Measurements from ENCODE around the gene DGKI.
"Not testable (repeated sequence)": the region's sequence is repeated elsewhere in the genome, so short reads cannot be mapped to it uniquely, and the experiment has no call there.

Gene DGKI

DNA sequence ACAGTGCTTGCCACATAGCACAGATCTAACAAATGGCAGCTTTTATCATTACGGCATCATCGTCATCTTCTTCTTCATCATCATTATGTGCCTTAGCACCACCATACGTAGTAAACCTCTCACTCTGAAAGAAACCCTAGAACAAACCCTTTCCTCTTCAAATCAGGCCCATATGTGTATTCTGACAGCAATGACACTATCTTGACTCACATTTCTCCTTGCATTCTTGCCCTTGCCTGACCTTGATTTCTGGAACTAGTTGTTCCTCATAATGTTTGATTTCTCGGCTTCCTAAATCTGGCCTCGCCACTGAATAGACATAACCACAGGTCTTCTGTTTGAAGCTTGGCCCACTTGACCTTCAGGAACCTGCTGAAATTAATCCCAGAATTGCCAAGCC, 115.3 kb downstream of the DGKI start:
- DNase-seq = no peak

DNA sequence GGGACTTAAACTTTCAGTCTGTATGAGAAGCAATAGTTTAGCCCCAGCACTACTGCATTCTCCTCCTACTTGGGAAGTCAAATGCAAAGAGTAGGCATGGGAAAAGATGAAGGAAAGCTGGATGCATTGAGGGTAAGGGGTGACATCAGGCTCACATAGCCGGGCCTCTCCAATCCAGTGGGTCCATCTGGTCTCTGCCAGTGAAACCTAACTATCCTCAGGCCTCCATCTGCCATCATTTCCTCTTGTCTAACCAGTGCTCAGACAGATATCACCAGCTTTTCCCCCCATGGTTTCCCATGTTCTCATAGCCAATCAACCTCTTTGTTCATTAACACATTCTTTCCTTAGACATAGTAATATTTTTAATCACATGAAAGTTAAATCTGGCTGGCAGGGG, 118.3 kb downstream of the DGKI start:
- no peak for DNase-seq

DNA sequence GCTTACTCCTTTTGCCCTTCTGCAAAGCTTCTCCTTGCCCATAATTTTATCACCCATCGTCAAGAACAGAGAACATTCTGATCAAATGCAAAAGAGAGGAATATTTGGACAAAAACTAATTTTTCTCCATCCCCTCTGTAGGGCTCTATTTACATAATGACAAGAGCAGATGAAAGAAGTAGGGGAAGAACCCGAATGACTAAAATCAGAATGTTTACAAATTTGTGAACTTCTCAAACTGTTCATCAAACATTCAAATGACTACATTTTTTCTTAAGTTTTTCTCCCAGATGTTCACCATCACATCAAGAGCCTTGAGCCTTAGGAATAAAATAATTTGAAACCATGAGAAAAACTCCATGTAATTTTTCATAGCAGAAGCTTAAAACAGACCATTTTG, 119.4 kb downstream of the DGKI start:
- DNase-seq = no peak

DNA sequence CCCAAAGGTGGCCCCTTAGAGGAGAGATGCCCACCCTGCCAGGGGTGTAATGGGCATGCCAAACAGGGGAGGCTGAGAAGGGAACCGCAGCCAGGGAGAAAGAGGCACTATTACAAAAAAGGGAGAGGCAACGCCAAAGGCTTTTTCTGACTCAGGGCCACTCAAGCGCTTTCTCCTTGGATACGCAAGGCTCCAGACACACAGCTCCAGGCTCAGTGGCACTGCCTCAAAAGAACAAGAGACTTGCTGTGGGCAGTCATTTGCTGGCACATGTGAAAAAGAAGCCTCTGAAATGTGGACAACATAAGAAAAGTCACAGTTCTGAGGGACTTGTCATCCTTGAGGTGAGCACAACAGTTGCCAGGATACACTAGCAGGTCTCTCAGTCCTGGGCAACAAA, 128.4 kb downstream of the DGKI start:
- no peak for DNase-seq

DNA sequence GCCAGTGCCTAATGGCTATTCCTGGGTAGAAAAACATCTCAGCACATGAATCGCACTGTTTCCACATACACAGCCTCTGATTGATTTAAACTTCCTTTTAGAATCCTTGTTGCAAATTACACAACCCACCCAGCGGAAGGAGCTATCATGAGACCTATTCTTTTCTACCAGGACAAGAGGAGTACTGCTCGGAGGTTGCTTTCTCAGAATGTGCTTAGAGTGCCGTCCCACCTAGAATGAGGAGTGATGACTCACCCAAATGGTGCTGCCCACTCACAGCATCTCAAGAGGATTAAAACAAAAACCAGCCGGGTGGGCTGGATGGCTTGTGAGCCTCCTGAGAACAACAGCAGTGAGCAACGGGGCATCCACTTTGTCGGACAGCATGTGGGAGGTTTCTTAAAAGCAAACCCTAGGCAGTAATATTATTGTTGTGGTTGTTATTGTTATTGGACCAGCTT, 128.9 kb downstream of the DGKI start:
- DNase-seq = no peak

DNA sequence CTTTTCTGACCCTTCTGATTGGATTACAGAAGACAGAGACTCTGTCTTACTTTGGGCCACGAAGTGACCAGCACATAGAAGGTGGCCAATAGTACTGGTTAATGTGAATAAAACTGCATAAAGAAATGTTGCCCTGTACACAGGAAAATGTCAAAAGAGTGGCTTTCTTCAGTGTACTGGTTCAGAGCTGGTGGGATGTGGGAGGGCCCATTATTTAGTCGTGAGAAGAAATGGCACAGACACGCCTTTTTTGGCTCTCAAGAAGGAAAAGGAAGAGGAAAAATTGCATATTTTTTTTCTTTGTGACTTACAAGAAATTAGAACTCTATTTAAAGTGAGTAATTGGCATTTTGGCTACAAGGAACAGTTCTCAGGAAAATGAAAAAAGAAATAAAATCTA, 129.7 kb downstream of the DGKI start:
- DNase-seq = no peak

DNA sequence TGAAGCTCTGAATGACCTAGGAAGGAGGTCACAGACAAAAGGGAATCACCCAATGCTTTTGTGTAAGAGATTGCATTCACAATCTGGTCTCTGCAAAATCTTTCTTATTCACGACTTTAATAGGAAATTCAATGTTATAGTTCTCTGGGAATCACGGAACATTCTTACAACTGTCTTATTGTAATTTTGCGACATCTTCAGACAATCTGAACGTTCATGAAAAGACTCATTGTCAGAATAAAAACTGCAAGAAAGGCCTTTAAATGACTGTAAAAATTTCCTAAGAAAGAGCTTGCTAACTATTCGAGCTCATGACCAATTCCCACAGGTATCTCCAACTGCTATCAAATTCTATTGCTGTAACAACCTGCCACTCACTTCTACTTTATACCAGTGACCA, 130.7 kb downstream of the DGKI start:
- DNase-seq = no peak

DNA sequence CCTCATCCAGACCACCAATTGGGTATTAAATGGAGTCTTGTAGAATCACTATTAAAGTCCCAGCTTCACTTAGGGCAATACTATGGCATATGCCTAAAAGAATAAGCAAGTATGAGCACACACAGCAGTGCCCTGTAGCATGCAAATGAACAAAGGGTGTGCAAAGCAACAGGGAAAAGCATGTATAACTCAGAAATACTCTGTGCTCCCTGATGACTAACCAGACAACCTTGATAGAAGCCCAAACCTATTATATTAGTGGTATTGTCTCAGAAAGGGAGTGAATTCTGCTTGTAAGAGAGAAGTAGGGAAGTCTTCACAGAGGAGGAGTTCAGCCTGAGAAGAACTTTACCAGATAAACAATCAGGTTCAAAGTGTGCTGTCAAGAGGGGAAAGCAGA, 131.2 kb downstream of the DGKI start:
- no peak for DNase-seq

DNA sequence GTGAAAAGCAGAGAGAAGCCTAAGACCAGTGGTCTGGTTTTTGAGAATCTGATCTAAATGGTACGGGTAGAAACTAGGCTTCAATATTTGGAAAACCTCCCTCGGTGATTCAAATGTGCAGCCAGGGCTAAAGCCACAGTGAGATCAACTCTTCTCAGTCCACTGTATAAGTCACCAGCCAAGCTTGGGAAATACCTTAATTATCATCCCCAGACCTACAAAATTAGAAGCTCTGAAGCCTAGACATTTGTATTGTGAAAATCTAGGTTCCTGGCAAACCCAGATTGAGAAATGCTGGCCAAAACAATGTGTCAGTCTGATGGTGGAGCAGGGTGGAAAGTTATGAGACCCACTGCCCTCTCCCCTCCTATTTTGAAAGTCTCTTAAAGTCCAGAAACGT, 131.7 kb downstream of the DGKI start:
- DNase-seq = no peak

DNA sequence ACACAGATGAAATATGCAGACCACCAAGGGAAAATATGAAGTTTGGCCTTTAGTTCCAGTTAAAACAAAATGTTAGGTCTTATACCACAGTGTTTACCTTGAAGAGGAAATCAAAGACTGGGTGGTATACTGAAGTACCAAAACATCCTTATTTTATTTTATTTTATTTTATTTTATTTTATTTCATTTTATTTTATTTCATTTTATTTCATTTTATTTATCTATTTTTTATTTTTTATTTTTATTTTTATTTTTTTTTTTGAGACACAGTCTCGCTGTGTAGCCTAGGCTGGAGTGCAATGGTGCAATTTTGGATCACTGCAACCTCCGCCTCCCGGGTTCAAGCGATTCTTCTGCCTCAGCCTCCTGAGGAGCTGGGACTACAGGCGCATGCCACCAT, 140.4 kb downstream of the DGKI start:
- DNase-seq = not testable (repeated sequence)

DNA sequence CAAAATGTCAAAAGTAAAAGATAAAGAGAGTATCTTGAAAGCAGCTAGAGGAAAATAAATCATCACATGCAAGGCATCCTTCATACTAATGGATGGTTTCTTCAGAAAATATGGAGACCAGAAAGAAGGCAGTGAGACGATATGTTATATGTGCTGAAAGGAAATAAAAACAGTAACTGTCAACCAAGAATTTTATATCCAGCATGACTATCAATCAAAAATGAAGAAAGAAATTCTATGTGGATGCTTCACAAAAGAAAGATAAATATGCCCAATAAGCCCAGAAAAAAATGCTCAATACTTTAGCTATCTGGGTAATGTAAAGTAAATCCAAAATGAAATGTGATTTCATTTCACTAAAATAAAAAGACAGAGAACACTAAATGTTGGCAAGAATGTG, 142.1 kb downstream of the DGKI start:
- no peak for DNase-seq

DNA sequence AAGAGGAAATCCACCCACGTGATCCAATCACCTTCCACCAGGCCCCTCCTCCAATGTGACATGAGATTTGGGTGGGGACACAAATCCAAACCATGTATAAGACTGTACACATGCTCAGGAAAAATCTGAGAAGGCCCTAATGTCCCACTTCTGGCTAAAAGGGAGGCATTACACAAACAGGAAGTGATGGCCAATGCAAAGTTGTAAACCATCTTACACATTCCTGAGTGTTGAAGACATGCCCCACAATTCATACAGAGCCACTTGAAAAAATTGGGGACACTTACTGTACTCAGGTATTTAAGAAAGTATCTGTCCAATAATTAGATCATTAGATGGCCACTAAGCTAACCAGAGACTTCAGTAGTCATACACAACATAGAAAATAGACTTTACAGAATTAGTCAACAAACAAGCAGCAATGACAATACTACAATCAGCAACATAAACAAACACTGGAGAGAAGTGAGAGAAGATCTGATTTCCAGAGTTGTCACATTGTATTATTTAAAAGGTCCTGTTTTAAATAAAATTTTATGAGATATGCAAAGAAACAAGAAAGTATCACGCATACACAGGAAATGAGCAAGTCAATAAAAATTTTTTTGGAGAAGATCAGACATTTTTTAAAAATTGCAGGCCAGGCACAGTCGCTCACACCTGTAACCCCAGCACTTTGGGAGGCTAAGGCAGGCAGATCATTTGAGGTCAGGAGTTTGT, 143.3 kb downstream of the DGKI start:
- no peak for DNase-seq

DNA sequence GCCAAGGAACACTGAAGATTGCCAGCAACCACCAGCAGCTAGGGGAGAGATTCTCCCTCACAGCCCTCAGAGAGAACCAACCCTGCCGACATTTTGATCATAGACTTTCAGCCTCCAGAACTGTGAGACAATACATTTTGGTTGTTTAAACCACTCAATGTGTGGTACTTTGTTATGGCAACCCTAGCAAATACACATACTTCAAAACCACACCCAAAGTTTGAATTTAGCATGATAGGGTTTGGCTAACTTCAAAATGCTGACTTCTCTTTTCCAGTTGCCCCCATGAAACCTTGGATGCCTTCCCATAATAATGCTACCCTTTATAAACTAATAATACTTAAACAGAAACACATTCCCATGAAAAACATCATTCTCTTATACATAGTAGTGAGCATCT, 149.8 kb downstream of the DGKI start:
- no peak for DNase-seq

DNA sequence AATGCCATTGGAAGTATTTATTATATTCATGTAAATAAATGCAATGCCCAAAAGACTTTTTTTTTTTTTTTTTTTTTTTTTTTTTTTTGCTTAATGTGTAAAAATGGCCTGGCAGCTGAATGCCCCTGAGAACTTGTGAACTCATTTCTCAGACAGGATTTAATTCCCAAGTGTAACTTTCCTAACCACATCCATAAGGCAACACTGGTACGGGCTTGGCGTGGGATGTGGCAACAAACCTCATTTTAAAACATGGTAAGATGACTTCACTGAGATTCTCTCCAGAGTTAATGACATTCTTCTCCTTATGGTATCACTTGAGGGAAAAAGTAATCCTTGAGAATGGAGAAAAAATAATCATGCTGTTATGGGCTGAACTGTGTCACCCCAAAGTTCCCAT, 150.4 kb downstream of the DGKI start:
- no peak for DNase-seq

DNA sequence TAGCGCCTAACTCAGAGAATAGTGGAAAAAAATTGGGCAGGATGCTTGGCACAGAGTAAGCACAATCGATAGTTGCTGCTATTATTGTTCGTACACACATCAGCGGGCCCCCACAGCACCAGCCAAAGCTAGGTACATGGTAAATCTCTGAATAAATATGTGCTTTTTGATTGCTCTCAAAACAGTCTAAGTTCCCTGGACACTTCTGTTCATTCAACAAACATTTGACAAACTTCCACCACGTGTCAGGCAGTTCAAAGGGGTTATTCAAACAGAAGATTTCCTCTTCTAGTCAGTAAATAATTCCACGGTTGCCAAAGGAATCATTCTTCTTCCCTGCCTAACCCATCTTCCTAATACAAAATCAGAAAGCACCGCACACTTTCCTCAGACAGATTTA, 150.8 kb downstream of the DGKI start:
- DNase-seq = no peak

DNA sequence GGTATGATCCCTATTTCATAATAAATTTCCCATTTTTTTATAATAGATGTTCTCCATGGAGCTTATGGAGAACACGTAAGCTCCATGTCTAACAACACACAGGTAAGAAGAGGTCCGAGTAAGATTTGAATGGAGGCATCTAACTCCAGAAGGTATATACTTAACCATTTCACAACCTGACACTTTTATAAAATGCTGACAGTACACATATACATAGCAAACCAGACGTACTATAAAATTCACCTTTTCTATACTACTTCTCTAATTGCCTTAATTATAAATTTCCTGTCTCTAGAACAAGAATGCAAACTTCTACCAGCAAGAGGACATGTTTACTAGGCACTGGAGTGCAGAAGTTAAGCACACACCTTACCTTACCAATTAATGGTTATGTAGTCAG, 151.3 kb downstream of the DGKI start:
- no peak for DNase-seq

DNA sequence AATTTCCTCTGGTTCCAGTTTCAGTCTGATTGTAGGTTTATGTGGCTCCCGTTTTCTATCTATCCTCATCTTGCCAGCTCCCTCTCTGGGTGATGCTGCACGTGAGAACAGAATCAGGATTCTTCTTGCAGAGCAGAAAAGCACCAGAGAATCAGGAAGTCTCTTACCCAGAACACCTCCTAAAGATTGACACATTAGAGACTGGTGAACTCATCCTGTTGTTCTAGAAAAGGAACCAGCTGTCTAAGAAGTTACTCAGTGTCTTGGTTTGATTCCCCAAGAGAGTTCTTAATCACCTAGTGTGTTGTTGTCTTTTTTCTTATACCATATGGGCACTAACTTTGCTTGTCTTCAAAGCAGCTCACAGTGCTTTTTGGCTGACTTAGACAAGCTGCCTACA, 152.4 kb downstream of the DGKI start:
- DNase-seq = no peak

DNA sequence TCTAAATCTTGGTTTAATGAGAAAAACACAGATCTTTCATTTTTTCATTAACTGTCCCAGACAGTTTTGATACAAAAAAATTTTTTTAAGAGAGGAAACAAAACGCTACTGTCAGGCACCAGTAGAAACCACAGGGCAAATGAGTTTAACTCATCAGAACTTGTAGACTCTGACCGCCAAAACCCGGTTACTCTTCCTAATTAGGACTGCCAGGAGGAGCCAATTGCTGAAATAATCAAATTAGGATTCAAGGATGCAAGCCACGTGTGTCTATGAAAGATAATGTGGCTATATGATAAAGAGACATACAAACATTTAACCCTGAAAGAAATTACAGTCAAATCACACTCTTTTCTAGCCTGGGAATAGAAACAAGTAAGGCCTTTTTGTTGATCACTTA, 154.4 kb downstream of the DGKI start:
- no peak for DNase-seq

DNA sequence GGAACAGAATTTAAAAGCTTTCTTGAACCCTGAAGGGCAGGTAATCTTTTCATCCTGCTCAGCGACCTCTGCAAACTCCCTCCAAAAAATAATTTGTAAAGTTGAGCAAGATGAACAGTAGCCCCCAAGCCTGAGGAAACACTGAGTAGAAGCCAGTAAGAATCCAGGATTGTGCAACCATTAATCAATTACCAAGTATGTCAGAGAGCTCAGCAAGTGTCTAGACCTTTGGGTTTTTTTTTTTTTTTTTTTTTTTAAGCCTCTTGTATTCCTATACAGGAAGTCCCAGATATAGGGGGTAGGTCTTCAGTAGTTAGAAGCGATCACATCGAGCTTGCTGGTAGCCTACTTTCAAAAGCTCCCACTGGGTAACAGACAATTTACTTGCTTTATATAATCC, 155.2 kb downstream of the DGKI start:
- no peak for DNase-seq

DNA sequence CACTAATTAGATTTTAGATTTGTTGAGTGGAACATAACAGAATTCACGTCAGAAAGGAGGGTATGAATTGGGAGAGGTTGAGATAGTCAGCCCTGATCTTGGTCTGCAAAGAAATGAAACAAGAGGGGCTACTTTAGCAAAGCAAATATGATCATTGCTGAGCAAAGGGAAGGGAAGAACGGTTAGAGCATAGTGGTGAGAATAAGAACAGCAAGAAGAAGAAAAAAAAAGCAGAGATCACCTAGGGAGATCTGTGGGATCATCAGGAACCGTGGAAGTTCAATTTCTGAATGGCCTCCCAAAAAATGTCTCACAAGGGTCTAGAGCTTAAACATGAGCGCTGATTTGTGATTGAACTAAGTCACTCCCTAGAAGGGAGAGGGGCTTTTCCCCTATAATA, 156.1 kb downstream of the DGKI start:
- no peak for DNase-seq

DNA sequence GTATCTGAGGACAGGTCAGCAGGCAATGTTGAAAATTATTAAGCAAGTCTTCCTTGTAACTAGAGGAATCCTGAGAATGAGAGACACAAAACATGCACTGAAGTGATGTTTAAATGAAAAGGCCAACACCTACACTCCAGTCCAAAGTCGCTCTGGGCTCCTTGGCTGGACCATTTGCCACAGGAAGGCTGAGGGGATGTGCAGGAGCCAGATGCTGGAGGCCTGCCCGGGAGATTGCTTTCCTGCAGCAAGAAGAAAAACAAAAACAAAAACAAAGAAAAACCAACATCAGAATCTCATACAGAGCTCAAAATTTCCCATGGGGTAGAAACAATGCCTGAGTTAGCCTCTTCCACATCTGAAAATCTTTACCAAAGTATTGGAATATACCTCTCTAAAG, 157.0 kb downstream of the DGKI start:
- DNase-seq = no peak

DNA sequence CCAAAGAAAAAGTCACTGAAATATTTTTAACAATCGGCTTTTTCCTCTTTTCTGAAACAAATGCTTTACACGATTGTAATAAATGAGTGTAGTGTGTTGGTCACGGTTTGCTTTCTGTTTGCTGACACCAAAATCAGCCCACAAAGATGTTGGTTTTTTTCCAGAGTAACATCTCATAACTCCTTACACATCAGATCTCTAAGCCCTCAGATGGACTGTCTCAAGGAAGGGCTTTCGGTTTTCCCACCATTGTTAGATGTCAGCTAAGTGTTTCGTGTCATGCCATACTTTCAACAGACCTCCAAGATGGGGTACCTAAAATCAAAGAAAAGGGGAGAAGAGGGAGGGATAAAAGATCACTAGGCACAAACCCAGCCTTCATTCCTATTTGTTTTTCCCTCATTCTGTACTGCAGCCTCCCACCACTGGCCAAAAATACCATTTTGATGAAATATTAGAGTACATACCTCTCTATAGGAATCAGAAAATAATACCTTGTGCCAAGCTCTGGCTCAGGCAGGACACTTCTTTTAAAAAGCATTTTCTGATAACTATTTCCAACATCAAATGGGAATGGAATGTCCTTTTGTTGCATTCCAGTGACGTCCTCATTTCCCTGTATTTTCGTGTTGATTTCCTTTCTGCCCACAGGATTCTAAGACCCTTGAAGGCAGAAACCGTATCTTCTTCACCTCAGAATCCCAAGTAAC, 159.1 kb downstream of the DGKI start:
- no peak for DNase-seq

DNA sequence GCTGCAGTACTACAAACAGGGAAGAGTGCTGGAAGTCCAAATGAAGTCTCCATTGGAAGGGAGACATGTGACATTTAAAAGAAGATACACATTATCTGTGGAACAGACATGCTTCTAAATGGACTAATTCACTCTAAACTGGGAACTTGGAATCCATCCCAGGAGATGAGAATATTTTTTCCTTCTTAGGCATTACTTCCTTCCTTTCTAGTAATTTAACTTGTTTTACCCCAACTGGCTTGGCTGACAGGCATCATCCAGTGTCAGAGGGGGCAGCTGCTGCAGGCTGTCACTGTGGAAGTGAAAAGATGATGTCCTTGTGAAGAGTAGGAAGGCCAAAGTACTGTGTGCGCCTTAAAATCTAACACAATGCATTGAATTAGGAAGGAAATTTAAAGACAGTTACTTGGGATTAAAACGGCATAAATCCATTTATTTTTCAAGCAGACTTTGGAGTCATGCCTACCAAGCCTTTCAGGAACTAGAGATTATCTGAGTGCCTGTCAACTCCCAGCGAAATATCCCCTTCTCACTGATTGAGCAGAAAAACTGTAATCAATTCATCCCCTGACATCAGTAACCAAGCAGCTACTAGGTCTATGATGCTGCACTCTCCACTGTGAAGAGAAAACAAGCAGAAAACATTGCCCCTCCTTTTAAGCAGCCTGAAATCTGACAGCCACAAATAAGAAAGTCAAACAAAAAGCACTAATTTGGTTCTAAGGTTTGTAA, 161.2 kb downstream of the DGKI start:
- no peak for DNase-seq

DNA sequence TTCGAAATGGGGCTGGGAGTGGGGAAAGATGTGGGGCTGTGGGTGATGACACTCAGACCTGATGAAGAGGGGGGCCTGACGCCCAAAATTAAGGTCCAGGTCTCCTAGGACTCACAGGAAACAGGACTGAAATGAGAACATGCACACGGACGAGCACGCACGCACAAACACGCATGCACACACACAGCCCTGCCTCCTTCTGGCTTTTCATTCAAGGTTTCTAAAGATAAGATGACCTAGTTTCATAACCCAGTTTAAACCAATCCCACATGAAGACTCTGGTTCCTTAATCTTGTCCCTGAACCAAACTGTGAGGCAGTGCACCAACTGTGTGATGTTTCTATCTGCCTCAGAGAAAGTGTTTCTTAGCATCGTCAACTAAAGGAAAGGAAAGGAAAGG, 162.0 kb downstream of the DGKI start:
- DNase-seq = no peak
